ENCODE data around the gene SH3BGRL.

- TF ChIP-seq CTCF (conservative IDR thresholded peaks at IDR 0.05) (no peak), ZFX (IDR thresholded peaks at IDR 0.05) (no peak)
These were observed 35.6 kb downstream of the SH3BGRL start for GRCh38 chrX:81237516-81237915.

All from C4-2B (cell line).